Vein endothelial cell (primary cell): Measurements from ENCODE around the gene OR4C12. TPM values are rescaled to one million over a fixed set of nuclear protein-coding genes. Genes with fewer than 3 reads are reported as not detected.

ENCODE experiments used
- total RNA-seq: library from RNA; depleted of rRNA; stranded (reverse); fragments of >200 nt; gene quantifications from 2 replicates; pipeline ENCODE4 v1.2.3, GENCODE V29; 2012

OR4C12 gene
- total RNA-seq: not detected in 2 replicates

DNA sequence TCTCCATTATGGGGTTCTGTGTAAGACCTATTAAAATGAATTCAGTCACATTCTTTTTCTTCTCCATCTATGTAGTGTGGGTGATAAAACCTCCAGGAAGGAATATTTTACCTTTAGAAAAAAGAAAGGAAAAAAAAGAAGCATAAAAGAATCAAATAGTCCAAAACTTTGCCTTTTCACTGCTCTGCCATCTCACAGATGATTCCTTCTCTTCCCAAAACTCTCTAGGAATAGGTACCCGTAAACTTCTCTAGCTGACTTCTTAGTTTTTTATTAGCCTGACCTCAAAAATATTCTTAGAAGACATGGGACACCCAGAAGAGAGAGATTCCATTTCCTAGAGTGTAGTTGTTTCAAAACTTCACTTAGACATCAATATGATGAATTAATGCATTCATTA lies at the start of gene OR4C12:
TSS of gene OR4C12 (minus strand) at position 101 of the 400 bp plus-strand sequence. CDS start at position 67, 34 bp downstream.

DNA sequence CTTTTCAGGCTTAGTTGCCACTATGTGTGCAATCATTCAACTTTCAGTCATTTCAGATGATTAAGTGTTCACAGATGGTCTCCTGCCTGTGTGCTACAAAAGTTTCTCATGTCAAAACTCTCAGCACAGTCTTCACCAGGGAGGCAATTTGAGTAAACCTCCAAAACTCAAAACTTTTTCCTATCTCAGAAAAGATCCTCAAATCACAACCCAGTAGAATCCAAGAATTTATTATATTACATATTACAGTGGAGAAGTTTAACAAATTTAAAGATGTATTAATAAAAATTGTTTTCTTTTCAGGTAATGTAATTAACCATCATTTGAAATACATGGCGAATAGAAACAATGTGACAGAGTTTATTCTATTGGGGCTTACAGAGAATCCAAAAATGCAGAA lies 30.2 kb downstream of the OR4C12 start, which contains the start of gene OR4C13:
TSS of gene OR4C13 (plus strand) at position 301 of the 400 bp plus-strand sequence. CDS start at position 333, 32 bp downstream.

Other genes with a start within 250 kb of the OR4C12 start
- not detected in 2 replicates for gene OR4C13, start 30.1 kb downstream of the OR4C12 start, total RNA-seq
- not detected in 2 replicates for gene OR4C45, start 50.3 kb upstream of the OR4C12 start, total RNA-seq